HCT116 (cell line): Measurements from ENCODE around the gene CDKN2B-AS1. TPM values are rescaled to one million over a fixed set of nuclear protein-coding genes. Genes with fewer than 3 reads are reported as not detected.

Source experiments
- ATAC-seq: fragments of 200-7000 bp; cut with Tn5 transposase; 2 replicates; pipeline ENCODE4 v1.9.1; 2020; ENCODE audit warnings: mild to moderate bottlenecking, moderate library complexity
- BruUV-seq: library from RNA; stranded (reverse); fragments of 400-500 nt; replicated peaks from 2 replicates; lab custom pipeline; 2021; lab: Mats Ljungman, UMichigan
- CTCF ChIA-PET: fragments of 300-600 bp; sonication (Branson Sonifier 250); formaldehyde crosslinking; loops from one replicate; lab custom pipeline; 2021; ENCODE audit warnings: antibody characterized with exemption; lab: Charles Lee
- POLR2A ChIA-PET: fragments of 300-600, 350-600 bp; sonication (Branson Sonifier 250); formaldehyde crosslinking; loops from one replicate; lab custom pipeline; 2021; ENCODE audit warnings: antibody characterized with exemption; lab: Charles Lee
- RAD21 ChIA-PET, 2 experiments: fragments of 300-600 bp; sonication (Branson Sonifier 250); formaldehyde crosslinking; loops; one replicate each; lab custom pipeline; 2023; ENCODE audit warnings: low total read pairs in 2 of 2; ENCODE audit not compliant: uncharacterized antibody in 2 of 2, unreplicated experiment in 2 of 2, low non-redundant PET in 1 of 2; lab: Charles Lee
- DNase-seq: peaks from one replicate; pipeline ENCODE4 v3.0.0-alpha.2; 2010; ENCODE audit warnings: low read depth, low spot score
- H2AFZ ChIP-seq: fragments of 200-600 bp; shearing (Covaris generic), sonication (generic); 2 replicates; pipeline ENCODE4 v1.6.1; 2017; ENCODE audit warnings: low read depth, mixed run types, mixed read lengths, antibody characterized with exemption, low read length; ENCODE audit not compliant: poor library complexity, severe bottlenecking
- H3K27ac ChIP-seq: 2 replicates; pipeline ENCODE4 v1.5.1; 2012; ENCODE audit warnings: low read depth, low read length
- H3K27me3 ChIP-seq: fragments of 200-600 bp; sonication (generic); 2 replicates; pipeline ENCODE4 v1.6.1; 2016; ENCODE audit warnings: mixed run types, low read length, mixed read lengths; ENCODE audit not compliant: insufficient read depth
- H3K36me3 ChIP-seq, 2 experiments: fragments of 200-500 bp in 1 of 2; fragments of 200-600 bp in 1 of 2; sonication (Bioruptor generic) in 1 of 2; sonication (generic) in 1 of 2; 2 replicates each; pipeline versions ENCODE4 v1.5.1 to v1.6.1; 2014 to 2016; ENCODE audit warnings: low read length in 2 of 2, inconsistent platforms in 1 of 2, mixed read lengths in 1 of 2, mixed run types in 1 of 2; ENCODE audit not compliant: insufficient read depth in 2 of 2, control insufficient read depth in 1 of 2
- H3K4me1 ChIP-seq, 2 experiments: fragments of 200-600 bp in 1 of 2; sonication (generic) in 1 of 2; 2 replicates each; pipeline versions ENCODE4 v1.5.1 to v1.6.1; 2012 to 2017; ENCODE audit warnings: low read length in 2 of 2, inconsistent platforms in 1 of 2, mild to moderate bottlenecking in 1 of 2, mixed read lengths in 1 of 2, mixed run types in 1 of 2, moderate library complexity in 1 of 2; ENCODE audit not compliant: insufficient read depth in 2 of 2, control insufficient read depth in 1 of 2
- H3K4me2 ChIP-seq: fragments of 200-600 bp; sonication (generic); 2 replicates; pipeline ENCODE4 v1.6.1; 2017; ENCODE audit warnings: mixed run types, low read length, mixed read lengths
- H3K4me3 ChIP-seq, 2 experiments: fragments of 200-600 bp in 1 of 2; sonication (generic) in 1 of 2; replicated peaks in 1 of 2; 2 replicates each; pipeline ENCODE4 v1.5.1; 2011 to 2016; ENCODE audit warnings: low read length in 2 of 2, control low read depth in 1 of 2, low read depth in 1 of 2, mild to moderate bottlenecking in 1 of 2, mixed read lengths in 1 of 2, mixed run types in 1 of 2
- H3K79me2 ChIP-seq: fragments of 200-600 bp; sonication (generic); 2 replicates; pipeline ENCODE4 v1.6.1; 2017; ENCODE audit warnings: mild to moderate bottlenecking, mixed run types, low read length, moderate library complexity, mixed read lengths; ENCODE audit not compliant: insufficient read depth
- H3K9ac ChIP-seq: fragments of 200-600 bp; sonication (generic); 2 replicates; pipeline ENCODE4 v1.6.1; 2016; ENCODE audit warnings: low read length, mixed read lengths
- H3K9me2 ChIP-seq: fragments of 200-600 bp; sonication (generic), shearing (Covaris generic); 2 replicates; pipeline ENCODE4 v1.6.1; 2017; ENCODE audit warnings: mixed run types, mild to moderate bottlenecking, moderate library complexity; ENCODE audit not compliant: insufficient read depth
- H3K9me3 ChIP-seq, 2 experiments: fragments of 200-500 bp in 1 of 2; fragments of 200-600 bp in 1 of 2; sonication (Bioruptor generic) in 1 of 2; sonication (generic) in 1 of 2; 2 replicates each; pipeline ENCODE4 v1.6.1; 2014 to 2017; ENCODE audit warnings: low read length in 2 of 2, mixed read lengths in 2 of 2, inconsistent platforms in 1 of 2, low read depth in 1 of 2, mild to moderate bottlenecking in 1 of 2, mixed run types in 1 of 2, moderate library complexity in 1 of 2; ENCODE audit not compliant: control insufficient read depth in 1 of 2, insufficient read depth in 1 of 2
- H4K20me1 ChIP-seq: fragments of 200-600 bp; sonication (generic), shearing (Covaris generic); 2 replicates; pipeline ENCODE4 v1.6.1; 2017; ENCODE audit warnings: mixed run types, mild to moderate bottlenecking, moderate library complexity; ENCODE audit not compliant: insufficient read depth
- ATF3 ChIP-seq: IDR thresholded peaks from 2 replicates; pipeline ENCODE4 v1.6.1; 2012
- CBX3 ChIP-seq: IDR thresholded peaks from 2 replicates; pipeline ENCODE4 v1.6.1; 2012; ENCODE audit warnings: low read depth
- CEBPB ChIP-seq: IDR thresholded peaks from 2 replicates; pipeline ENCODE4 v1.6.1; 2012; ENCODE audit warnings: low read depth
- EGR1 ChIP-seq: IDR thresholded peaks from 2 replicates; pipeline ENCODE4 v1.6.1; 2012; ENCODE audit warnings: low read depth
- ELF1 ChIP-seq: IDR thresholded peaks from 2 replicates; pipeline ENCODE4 v1.6.1; 2012; ENCODE audit warnings: low read depth, borderline replicate concordance
- EZH2phosphoT487 ChIP-seq: fragments of 200-600 bp; IDR thresholded peaks from 2 replicates; pipeline ENCODE4 v1.6.1; 2018; ENCODE audit warnings: antibody characterized with exemption, borderline replicate concordance
- JUND ChIP-seq: IDR thresholded peaks from 2 replicates; pipeline ENCODE4 v1.6.1; 2012
- MAX ChIP-seq: IDR thresholded peaks from 2 replicates; pipeline ENCODE4 v1.6.1; 2012
- POLR2AphosphoS5 ChIP-seq: IDR thresholded peaks from 2 replicates; pipeline ENCODE4 v1.6.1; 2011; ENCODE audit warnings: mild to moderate bottlenecking, low read depth, low read length, moderate library complexity
- REST ChIP-seq: IDR thresholded peaks from 2 replicates; pipeline ENCODE4 v1.6.1; 2012; ENCODE audit warnings: low read depth
- SIN3A ChIP-seq: IDR thresholded peaks from 2 replicates; pipeline ENCODE4 v1.6.1; 2012; ENCODE audit warnings: low read depth
- SP1 ChIP-seq: IDR thresholded peaks from 2 replicates; pipeline ENCODE4 v1.6.1; 2012; ENCODE audit warnings: low read depth
- SRF ChIP-seq: IDR thresholded peaks from 2 replicates; pipeline ENCODE4 v1.6.1; 2012; ENCODE audit warnings: low read depth
- TCF7L2 ChIP-seq: IDR thresholded peaks from 2 replicates; pipeline ENCODE4 v1.7.0; 2011; ENCODE audit warnings: borderline replicate concordance, inconsistent platforms; ENCODE audit not compliant: insufficient read depth, insufficient read length; ENCODE audit errors: extremely low read depth
- YY1 ChIP-seq: IDR thresholded peaks from 2 replicates; pipeline ENCODE4 v1.6.1; 2011; ENCODE audit warnings: low read length, low read depth, moderate library complexity, mild to moderate bottlenecking; ENCODE audit not compliant: insufficient replicate concordance; ENCODE audit errors: extremely low read depth
- ZBTB33 ChIP-seq: IDR thresholded peaks from 2 replicates; pipeline ENCODE4 v1.6.1; 2011; ENCODE audit warnings: mild to moderate bottlenecking, low read length, moderate library complexity; ENCODE audit not compliant: insufficient replicate concordance; ENCODE audit errors: extremely low read depth
- ZFX ChIP-seq: fragments of 450-650 bp; IDR thresholded peaks from 2 replicates; pipeline ENCODE4 v1.6.1; 2017
- ZNF274 ChIP-seq: fragments of 200-500 bp; sonication (Bioruptor generic); IDR thresholded peaks from 2 replicates; pipeline ENCODE4 v1.6.1; 2014; ENCODE audit warnings: mild to moderate bottlenecking, low read depth, low read length, inconsistent platforms
- intact Hi-C: fragments of 100-400 bp; cut with micrococcal nuclease; formaldehyde crosslinking; loops from 2 replicates; pipeline ENCODE4 v1.10.0; 2022
- total RNA-seq: library from RNA; stranded (reverse); gene quantifications from one replicate; pipeline ENCODE4 v1.2.1, GENCODE V29; 2021; ENCODE audit not compliant: unreplicated experiment

The CDKN2B-AS1 gene
- total RNA-seq, 1 experiment from 2014 or later, result 1.7 TPM

GRCh38 chr9:22002038-22002437 is 7.4 kb downstream of the CDKN2B-AS1 start:
- H3K9me2 ChIP-seq, result no peaks in the 10 kb centered on the region
- CTCF ChIA-PET, result interaction anchor here (1.2 kb wide), 1 partner anchor 117 kb away, joined by 3 read pairs; no protein-coding TSS in a partner anchor
- peaks cover 8% of the 10 kb centered on the region; the same call in 1 of the 2 replicates for H3K79me2 ChIP-seq
- no peak overlapping the region for H3K9ac ChIP-seq
- no peaks in the 10 kb centered on the region for H3K27me3 ChIP-seq
- no TSS peak for BruUV-seq
- DNase-seq, result no peak
- H3K4me2 ChIP-seq, result no peak overlapping the region
- TF ChIP-seq REST (no peak), ZBTB33 (no peak), ZNF274 (no peak), TCF7L2 (no peak), ELF1 (no peak), SP1 (no peak), MAX (no peak), EGR1 (no peak), SRF (no peak), SIN3A (no peak), JUND (no peak), CEBPB (no peak), POLR2AphosphoS5 (no peak), EZH2phosphoT487 (no peak), YY1 (no peak), CBX3 (no peak), ZFX (no peak), ATF3 (no peak)
- TF ChIP-seq, all 23 proteins: peak for 0
- H3K36me3 ChIP-seq, result no peaks in the 10 kb centered on the region
- ChIA-PET POLR2A (no interaction called here), RAD21 (no interaction called here)
- H4K20me1 ChIP-seq, result no peaks in the 10 kb centered on the region
- ATAC-seq, result no peak
- no peaks in the 10 kb centered on the region for H3K9me3 ChIP-seq
- H3K27ac ChIP-seq, result no peak overlapping the region
- H3K4me3 ChIP-seq, result no peak overlapping the region
- intact Hi-C loops, result no loop called here
- no peak overlapping the region for H2AFZ ChIP-seq
- no peaks in the 10 kb centered on the region for H3K4me1 ChIP-seq
